ENCODE data around the gene PLA2G6. TPM values are rescaled to one million over a fixed set of nuclear protein-coding genes. Genes with fewer than 3 reads are reported as not detected.
A peak's percentile ranks its signal among the peaks of the same experiment; 100 is the strongest.

The PLA2G6 gene
- total and polyA plus RNA-seq, 4 donors, result 8.8 to 74.1 (median 25.4) TPM

DNA sequence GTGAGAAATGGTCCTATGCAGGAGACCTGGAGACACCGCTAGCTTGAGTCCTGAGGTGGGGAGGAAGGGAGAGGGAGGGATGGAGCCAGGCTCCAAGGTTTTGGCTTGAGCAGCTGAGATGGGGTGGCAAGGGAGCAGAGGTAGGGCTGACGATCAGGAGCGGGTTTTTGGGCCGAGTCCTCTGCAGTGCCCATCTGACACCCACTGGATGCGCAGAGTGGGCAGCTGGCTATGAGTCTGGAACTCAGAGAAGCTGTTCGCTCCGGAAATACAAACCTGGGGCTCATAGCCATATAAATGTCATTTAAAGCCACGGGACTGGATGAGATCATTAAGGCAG is 19.7 kb upstream of the PLA2G6 start:
- no peaks in the 10 kb centered on the region for H3K27me3 ChIP-seq (ENCODE audit: control insufficient read depth in 1 of 2, insufficient read depth in 2 of 2, low read length in 1 of 2)
- no peak for ATAC-seq (ENCODE audit: low FRiP score)
- no peaks in the 10 kb centered on the region for H3K9me3 ChIP-seq (ENCODE audit: control insufficient read depth, low read length)
- no peak for DNase-seq
- intact Hi-C loops (cut with DNase I), result loop anchor here (5.0 to 10.0 kb wide), 4 partner anchors 56 to 134 kb away; partner anchors contain the start of gene CSNK1E (in 2 of the 2)
- peak overlapping the region in 1 of 2 donors; percentile 66 for H3K27ac ChIP-seq (ENCODE audit: low read depth in 1 of 2, low read length in 2 of 2)
- WGBS, 2 donors, result 15 to 19% methylated on average over 8 of the region's 8 CpGs
- H3K36me3 ChIP-seq (ENCODE audit: control insufficient read depth in 1 of 2, insufficient read depth in 2 of 2, low read length in 1 of 2), result no peaks in the 10 kb centered on the region
- H3K4me3 ChIP-seq (ENCODE audit: low read length in 2 of 2), result no peak overlapping the region
- H3K4me1 ChIP-seq (ENCODE audit: control insufficient read depth in 1 of 2, insufficient read depth in 2 of 2, low read length in 2 of 2), result no peaks in the 10 kb centered on the region

DNA sequence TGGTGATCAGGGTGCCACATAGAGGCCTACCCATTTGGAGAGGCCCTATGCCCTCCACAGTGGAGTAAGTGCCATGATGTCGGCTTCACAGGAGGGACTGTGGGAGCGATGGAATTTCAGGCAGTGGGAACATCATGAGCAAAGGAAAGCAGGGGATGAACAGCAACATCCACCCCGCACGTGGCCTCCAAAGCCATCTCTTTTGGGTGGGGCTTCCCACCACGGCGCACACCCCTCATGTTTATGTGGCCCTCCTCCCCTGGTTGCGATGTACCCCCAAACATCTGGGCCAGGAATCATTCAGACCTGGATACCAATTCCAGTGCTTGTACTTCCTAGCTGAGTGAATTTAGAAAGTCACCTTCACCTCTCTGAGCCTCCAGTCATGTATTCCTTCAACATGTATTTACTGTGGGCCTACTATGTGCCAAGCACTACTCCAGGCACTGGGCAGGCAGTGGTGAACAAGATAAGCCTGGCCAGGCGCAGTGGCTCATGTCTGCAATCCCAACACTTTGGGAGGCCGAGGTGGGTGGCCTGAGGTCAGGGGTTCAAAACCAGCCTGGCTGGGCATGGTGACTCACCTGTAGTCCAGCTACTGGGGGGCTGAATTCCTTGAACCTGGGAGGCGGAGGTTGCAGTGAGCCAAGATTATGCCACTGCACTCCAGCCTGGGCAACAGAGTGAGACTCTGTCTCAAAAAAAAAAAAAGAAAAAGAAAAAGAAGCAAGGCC is 18.4 kb upstream of the PLA2G6 start:
- intact Hi-C loops (cut with DNase I), result loop anchor here (5.0 to 10.0 kb wide), 4 partner anchors 57 to 133 kb away; partner anchors contain the start of gene CSNK1E (in 2 of the 2)
- no peaks in the 10 kb centered on the region for H3K9me3 ChIP-seq (ENCODE audit: control insufficient read depth, low read length)
- 81 to 90% methylated on average over 10 of the region's 10 CpGs for WGBS, 2 donors
- H3K36me3 ChIP-seq (ENCODE audit: control insufficient read depth in 1 of 2, insufficient read depth in 2 of 2, low read length in 1 of 2), result no peaks in the 10 kb centered on the region
- H3K4me1 ChIP-seq (ENCODE audit: control insufficient read depth in 1 of 2, insufficient read depth in 2 of 2, low read length in 2 of 2), result no peaks in the 10 kb centered on the region
- DNase-seq, result no peak
- ATAC-seq (ENCODE audit: low FRiP score), result no peak
- H3K27me3 ChIP-seq (ENCODE audit: control insufficient read depth in 1 of 2, insufficient read depth in 2 of 2, low read length in 1 of 2), result no peaks in the 10 kb centered on the region
- no peak overlapping the region for H3K4me3 ChIP-seq (ENCODE audit: low read length in 2 of 2)
- H3K27ac ChIP-seq (ENCODE audit: low read depth in 1 of 2, low read length in 2 of 2), result no peak overlapping the region

DNA sequence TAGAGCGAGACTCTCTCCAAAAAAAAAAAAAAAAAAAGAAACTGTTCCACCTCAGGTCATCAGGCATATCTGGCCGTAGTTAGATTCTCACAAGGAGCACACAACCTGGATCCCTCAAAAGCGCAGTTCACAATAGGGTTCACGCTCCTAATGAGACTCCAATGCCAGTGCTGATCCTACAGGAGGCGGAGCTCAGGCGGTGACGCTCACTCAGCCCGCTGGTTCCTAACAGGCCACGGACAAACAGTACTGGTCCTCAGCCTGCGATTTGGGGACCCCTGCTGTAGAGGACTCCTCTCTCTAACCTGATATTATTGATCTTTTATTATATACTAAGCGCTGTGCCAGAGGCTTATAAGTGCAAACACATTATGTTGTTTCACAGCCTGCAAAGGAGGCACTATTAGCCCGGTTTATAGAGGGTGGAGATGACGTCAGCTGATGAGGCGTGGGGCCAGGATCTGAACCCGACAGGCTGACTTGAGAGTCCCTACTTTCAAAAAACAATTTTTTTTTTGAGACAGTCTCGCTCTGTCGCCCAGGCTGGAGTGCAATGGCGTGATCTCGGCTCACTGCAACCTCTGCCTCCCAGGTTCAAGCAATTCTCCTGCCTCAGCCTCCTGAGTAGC is 15.3 kb upstream of the PLA2G6 start:
- no peak for ATAC-seq (ENCODE audit: low FRiP score)
- Histone ChIP-seq H3K36me3 (ENCODE audit: control insufficient read depth in 1 of 2, insufficient read depth in 2 of 2, low read length in 1 of 2) (no peaks in the 10 kb centered on the region), H3K9me3 (ENCODE audit: control insufficient read depth, low read length) (no peaks in the 10 kb centered on the region), H3K4me3 (ENCODE audit: low read length in 2 of 2) (no peak overlapping the region), H3K27me3 (ENCODE audit: control insufficient read depth in 1 of 2, insufficient read depth in 2 of 2, low read length in 1 of 2) (no peaks in the 10 kb centered on the region), H3K27ac (ENCODE audit: low read depth in 1 of 2, low read length in 2 of 2) (no peak overlapping the region), H3K4me1 (ENCODE audit: control insufficient read depth in 1 of 2, insufficient read depth in 2 of 2, low read length in 2 of 2) (no peaks in the 10 kb centered on the region)
- WGBS, 2 donors, result 56 to 57% methylated on average over 19 of the region's 19 CpGs
- peak in 1 of 2 donors; percentile 86 for DNase-seq
- intact Hi-C loops (cut with DNase I), result no loop called here

DNA sequence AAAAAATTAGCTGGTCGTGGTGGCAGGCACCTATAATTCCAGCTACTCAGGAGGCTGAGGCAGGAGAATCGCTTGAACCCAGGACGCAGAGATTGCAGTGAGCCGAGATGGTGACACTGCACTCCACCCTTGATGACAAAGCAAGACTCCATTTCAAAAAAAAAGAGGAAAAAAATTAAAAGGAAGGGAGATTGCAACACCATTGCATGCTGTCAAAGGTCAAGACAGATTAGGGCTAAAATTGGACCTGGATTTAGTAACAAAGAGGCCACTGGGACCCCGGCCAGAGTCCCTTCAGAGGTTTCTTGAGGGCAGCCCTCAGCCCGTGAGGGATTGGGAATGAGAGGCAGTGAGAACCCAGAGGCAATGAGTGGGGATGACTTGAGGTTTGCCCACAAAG is 11.9 kb upstream of the PLA2G6 start:
- ATAC-seq (ENCODE audit: low FRiP score), result peak; percentile 38
- intact Hi-C loops (cut with DNase I), result no loop called here
- no peak for DNase-seq

DNA sequence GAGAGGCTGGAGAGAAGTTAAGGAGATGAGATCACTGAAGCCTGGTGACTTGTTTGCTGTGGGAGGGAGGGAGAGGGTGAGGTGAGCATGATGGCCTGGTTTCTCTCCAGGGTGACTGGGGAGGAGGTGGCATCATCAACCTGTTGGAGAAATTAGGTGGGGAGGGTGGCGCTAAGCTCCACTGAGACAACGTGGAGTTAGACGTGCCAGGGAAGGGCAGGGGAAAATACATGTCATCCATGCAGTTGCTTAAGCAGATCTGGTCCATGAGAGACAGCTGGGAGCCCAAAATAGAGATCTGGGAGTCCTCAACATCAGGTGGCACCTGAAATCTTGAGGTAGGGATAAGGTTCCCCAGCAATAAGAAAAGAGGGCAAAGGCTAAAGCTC is 10.8 kb upstream of the PLA2G6 start:
- H3K4me1 ChIP-seq (ENCODE audit: control insufficient read depth in 1 of 2, insufficient read depth in 2 of 2, low read length in 2 of 2), result no peaks in the 10 kb centered on the region
- H3K36me3 ChIP-seq (ENCODE audit: control insufficient read depth in 1 of 2, insufficient read depth in 2 of 2, low read length in 1 of 2), result no peaks in the 10 kb centered on the region
- no peak for ATAC-seq (ENCODE audit: low FRiP score)
- WGBS, 2 donors, result 87 to 88% methylated on average over 3 of the region's 3 CpGs
- no peak overlapping the region for H3K4me3 ChIP-seq (ENCODE audit: low read length in 2 of 2)
- DNase-seq, result no peak
- no peaks in the 10 kb centered on the region for H3K27me3 ChIP-seq (ENCODE audit: control insufficient read depth in 1 of 2, insufficient read depth in 2 of 2, low read length in 1 of 2)
- H3K27ac ChIP-seq (ENCODE audit: low read depth in 1 of 2, low read length in 2 of 2), result no peak overlapping the region
- intact Hi-C loops (cut with DNase I), result no loop called here
- no peaks in the 10 kb centered on the region for H3K9me3 ChIP-seq (ENCODE audit: control insufficient read depth, low read length)

More for the DNA sequence above, 11.9 kb upstream of the PLA2G6 start:
- H3K9me3 ChIP-seq (ENCODE audit: control insufficient read depth, low read length), result no peaks in the 10 kb centered on the region
- 78 to 80% methylated on average over 6 of the region's 6 CpGs for WGBS, 2 donors
- no peaks in the 10 kb centered on the region for H3K27me3 ChIP-seq (ENCODE audit: control insufficient read depth in 1 of 2, insufficient read depth in 2 of 2, low read length in 1 of 2)
- no peak overlapping the region for H3K27ac ChIP-seq (ENCODE audit: low read depth in 1 of 2, low read length in 2 of 2)
- no peak overlapping the region for H3K4me3 ChIP-seq (ENCODE audit: low read length in 2 of 2)
- H3K36me3 ChIP-seq (ENCODE audit: control insufficient read depth in 1 of 2, insufficient read depth in 2 of 2, low read length in 1 of 2), result no peaks in the 10 kb centered on the region
- H3K4me1 ChIP-seq (ENCODE audit: control insufficient read depth in 1 of 2, insufficient read depth in 2 of 2, low read length in 2 of 2), result no peaks in the 10 kb centered on the region

DNA sequence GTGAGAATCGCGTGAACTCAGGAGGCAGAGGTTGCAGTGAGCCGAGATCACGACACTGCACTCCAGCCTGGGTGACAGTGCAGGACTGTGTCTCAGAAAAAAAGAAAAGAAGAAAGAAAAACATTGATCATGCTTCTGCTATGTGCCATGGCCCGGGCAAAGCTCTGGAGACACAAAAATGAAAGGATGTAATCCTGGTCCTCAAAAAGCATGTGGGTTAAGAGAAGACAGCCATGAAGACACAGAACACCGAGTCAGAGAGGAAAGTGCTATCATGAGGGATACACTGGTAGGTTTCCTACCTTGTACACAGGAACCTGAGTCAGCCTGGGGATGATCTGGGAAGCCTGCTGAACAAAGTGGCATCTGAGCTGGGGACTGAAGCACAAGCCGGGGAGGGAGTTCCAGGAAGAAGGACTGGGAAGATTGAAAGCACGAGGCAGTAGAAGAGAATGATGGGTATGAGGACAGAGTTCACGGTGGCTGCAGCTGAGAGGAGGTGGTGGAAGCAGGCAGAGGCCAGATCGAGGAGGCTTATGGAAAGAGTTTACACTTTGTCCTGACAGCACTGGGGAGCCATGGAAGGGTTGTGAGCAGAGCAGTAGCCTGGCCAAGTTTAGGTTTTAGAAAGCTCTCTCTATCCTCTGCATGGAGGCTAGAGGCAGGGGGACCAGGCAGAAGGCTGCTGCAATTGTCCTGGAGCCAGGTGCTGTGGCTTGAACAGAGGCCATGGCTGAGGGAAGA is 10.3 kb upstream of the PLA2G6 start:
- H3K36me3 ChIP-seq (ENCODE audit: control insufficient read depth in 1 of 2, insufficient read depth in 2 of 2, low read length in 1 of 2), result no peaks in the 10 kb centered on the region
- intact Hi-C loops (cut with DNase I), result no loop called here
- no peak overlapping the region for H3K27ac ChIP-seq (ENCODE audit: low read depth in 1 of 2, low read length in 2 of 2)
- no peaks in the 10 kb centered on the region for H3K9me3 ChIP-seq (ENCODE audit: control insufficient read depth, low read length)
- ATAC-seq (ENCODE audit: low FRiP score) (no peak), DNase-seq (no peak)
- no peaks in the 10 kb centered on the region for H3K27me3 ChIP-seq (ENCODE audit: control insufficient read depth in 1 of 2, insufficient read depth in 2 of 2, low read length in 1 of 2)
- H3K4me1 ChIP-seq (ENCODE audit: control insufficient read depth in 1 of 2, insufficient read depth in 2 of 2, low read length in 2 of 2), result no peaks in the 10 kb centered on the region
- WGBS, 2 donors, result 51 to 58% methylated on average over 10 of the region's 10 CpGs
- no peak overlapping the region for H3K4me3 ChIP-seq (ENCODE audit: low read length in 2 of 2)

DNA sequence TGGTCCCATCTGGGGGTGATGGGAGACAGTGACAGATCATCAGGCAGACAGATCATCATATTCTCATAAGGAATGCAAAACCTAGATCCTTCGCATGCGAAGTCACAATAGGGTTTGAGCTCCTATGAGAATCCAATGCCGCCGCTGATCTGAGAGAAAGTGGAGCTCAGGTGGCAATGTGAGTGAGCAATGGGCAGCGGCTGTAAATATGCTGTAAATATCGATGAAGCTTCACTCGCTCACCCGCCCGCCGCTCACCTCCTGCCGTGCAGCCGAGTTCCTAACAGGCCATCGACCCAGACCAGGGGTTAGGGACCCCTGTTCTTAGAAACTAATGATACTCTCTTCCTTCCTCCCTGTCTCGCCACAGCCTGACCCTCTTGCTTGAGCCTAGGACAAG is 9.4 kb upstream of the PLA2G6 start:
- WGBS, 2 donors, result 94% methylated on average over 14 of the region's 14 CpGs

DNA sequence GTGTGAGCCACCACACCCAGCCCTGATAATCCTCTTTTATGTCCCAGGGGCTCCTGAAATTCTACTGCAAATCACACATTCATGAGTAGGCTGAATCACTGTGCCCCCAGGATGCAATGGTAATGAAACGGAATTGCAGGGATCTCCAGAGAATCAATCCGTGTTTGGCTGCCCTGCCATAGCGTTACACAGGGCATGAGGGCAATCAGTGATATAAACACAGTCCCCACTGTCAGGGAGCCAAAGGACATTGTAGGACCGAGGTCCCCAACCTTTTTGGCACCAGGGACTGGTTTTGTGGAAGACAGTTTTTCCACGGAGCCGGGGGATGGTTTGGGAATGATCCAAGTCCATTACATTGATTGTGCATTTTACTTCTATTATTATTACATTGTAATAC is 9.0 kb upstream of the PLA2G6 start:
- no peak overlapping the region for H3K4me3 ChIP-seq (ENCODE audit: low read length in 2 of 2)
- no peaks in the 10 kb centered on the region for H3K36me3 ChIP-seq (ENCODE audit: control insufficient read depth in 1 of 2, insufficient read depth in 2 of 2, low read length in 1 of 2)
- H3K27ac ChIP-seq (ENCODE audit: low read depth in 1 of 2, low read length in 2 of 2), result no peak overlapping the region
- DNase-seq, result no peak
- intact Hi-C loops (cut with DNase I), result no loop called here
- no peak for ATAC-seq (ENCODE audit: low FRiP score)
- 64 to 72% methylated on average over 6 of the region's 6 CpGs for WGBS, 2 donors
- H3K9me3 ChIP-seq (ENCODE audit: control insufficient read depth, low read length), result no peaks in the 10 kb centered on the region
- H3K27me3 ChIP-seq (ENCODE audit: control insufficient read depth in 1 of 2, insufficient read depth in 2 of 2, low read length in 1 of 2), result no peaks in the 10 kb centered on the region
- H3K4me1 ChIP-seq (ENCODE audit: control insufficient read depth in 1 of 2, insufficient read depth in 2 of 2, low read length in 2 of 2), result no peaks in the 10 kb centered on the region

More for the DNA sequence above, 9.4 kb upstream of the PLA2G6 start:
- Histone ChIP-seq H3K4me3 (ENCODE audit: low read length in 2 of 2) (no peak overlapping the region), H3K4me1 (ENCODE audit: control insufficient read depth in 1 of 2, insufficient read depth in 2 of 2, low read length in 2 of 2) (no peaks in the 10 kb centered on the region), H3K36me3 (ENCODE audit: control insufficient read depth in 1 of 2, insufficient read depth in 2 of 2, low read length in 1 of 2) (no peaks in the 10 kb centered on the region), H3K9me3 (ENCODE audit: control insufficient read depth, low read length) (no peaks in the 10 kb centered on the region), H3K27me3 (ENCODE audit: control insufficient read depth in 1 of 2, insufficient read depth in 2 of 2, low read length in 1 of 2) (no peaks in the 10 kb centered on the region), H3K27ac (ENCODE audit: low read depth in 1 of 2, low read length in 2 of 2) (no peak overlapping the region)
- no peak for ATAC-seq (ENCODE audit: low FRiP score)
- intact Hi-C loops (cut with DNase I), result no loop called here
- DNase-seq, result no peak

Data from aorta (tissue), 5 donors.